ENCODE results near the gene ERC1. TPM values are rescaled to one million over a fixed set of nuclear protein-coding genes. Genes with fewer than 3 reads are reported as not detected.
"Not testable (repeated sequence)": the region's sequence is repeated elsewhere in the genome, so short reads cannot be mapped to it uniquely, and the experiment has no call there.

Gene ERC1
- total RNA-seq, 2 donors from 2014 or later = 18.9 to 72.9 TPM

GRCh38 chr12:1205512-1206060 lies 214.6 kb downstream of the ERC1 start:
- 51% methylated on average over 4 of the region's 4 CpGs for WGBS
- DNase-seq (ENCODE audit: low spot score) = no peak
- H3K27ac ChIP-seq = peak overlapping the region in 1 of 2 donors; percentile 73
- no peaks in the 10 kb centered on the region for H3K36me3 ChIP-seq
- peaks cover 4% of the 10 kb centered on the region for H3K4me1 ChIP-seq (replicated peaks)
- H3K27me3 ChIP-seq (replicated peaks; ENCODE audit: insufficient read depth) = no peaks in the 10 kb centered on the region
- H3K9me3 ChIP-seq = no peaks in the 10 kb centered on the region
- TF ChIP-seq CTCF (IDR thresholded peaks at IDR 0.05) = no peak
- TF ChIP-seq POLR2AphosphoS5 (IDR thresholded peaks at IDR 0.05) = no peak
- TF ChIP-seq POLR2A (IDR thresholded peaks at IDR 0.05) = no peak
- intact Hi-C loops (cut with DNase I) = no loop called here
- no peak overlapping the region for H3K4me3 ChIP-seq

DNA sequence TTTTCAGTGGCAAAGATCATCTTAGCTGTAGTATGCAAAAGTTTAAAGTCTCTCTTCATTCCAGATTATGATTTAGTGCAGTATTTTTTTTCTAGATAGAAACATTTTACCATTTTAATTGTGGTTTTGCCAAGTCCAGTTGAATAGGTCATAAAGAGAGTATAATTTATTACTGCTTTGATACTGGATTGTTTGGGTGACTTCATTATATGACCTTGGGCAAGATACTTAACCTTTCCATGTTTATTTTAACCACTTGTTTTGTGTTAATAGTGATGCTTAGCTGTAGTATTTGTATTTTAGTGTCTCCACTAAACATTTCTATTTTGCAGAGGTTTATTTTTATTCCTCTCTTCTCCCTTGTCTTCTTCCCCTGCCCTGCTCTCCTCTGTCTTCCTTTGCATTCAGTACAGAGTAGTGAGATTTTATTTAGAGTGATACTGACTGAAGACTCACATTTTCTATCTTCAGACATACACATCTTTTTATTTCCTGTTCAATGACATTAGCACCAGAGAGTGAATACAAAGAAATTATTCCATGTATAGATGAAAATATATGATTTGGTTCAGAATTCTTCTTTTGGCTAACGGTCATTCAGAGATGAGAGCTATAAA lies 215.2 kb downstream of the ERC1 start:
- Histone ChIP-seq H3K4me1 (replicated peaks) (peaks cover 4% of the 10 kb centered on the region), H3K9me3 (no peaks in the 10 kb centered on the region), H3K27ac (no peak overlapping the region), H3K27me3 (replicated peaks; ENCODE audit: insufficient read depth) (no peaks in the 10 kb centered on the region), H3K36me3 (no peaks in the 10 kb centered on the region), H3K4me3 (no peak overlapping the region)
- 81% methylated on average over 1 of the region's 1 CpG for WGBS
- DNase-seq (ENCODE audit: low spot score) = no peak
- intact Hi-C loops (cut with DNase I) = no loop called here
- TF ChIP-seq POLR2A (IDR thresholded peaks at IDR 0.05) (no peak), CTCF (IDR thresholded peaks at IDR 0.05) (no peak), POLR2AphosphoS5 (IDR thresholded peaks at IDR 0.05) (no peak)

- Histone ChIP-seq H3K4me1 (replicated peaks) (peaks cover 4% of the 10 kb centered on the region), H3K9me3 (no peaks in the 10 kb centered on the region), H3K27ac (no peak overlapping the region), H3K4me3 (no peak overlapping the region), H3K36me3 (no peaks in the 10 kb centered on the region), H3K27me3 (replicated peaks; ENCODE audit: insufficient read depth) (no peaks in the 10 kb centered on the region)
- no peak for DNase-seq (ENCODE audit: low spot score)
- intact Hi-C loops (cut with DNase I) = no loop called here
- TF ChIP-seq POLR2AphosphoS5 (IDR thresholded peaks at IDR 0.05) = no peak
- no peak for TF ChIP-seq POLR2A (IDR thresholded peaks at IDR 0.05)
- TF ChIP-seq CTCF (IDR thresholded peaks at IDR 0.05) = no peak
- 50% methylated on average over 4 of the region's 4 CpGs for whole genome bisulfite sequencing
Measured at GRCh38 chr12:1207276-1207675, 216.3 kb downstream of the ERC1 start.

GRCh38 chr12:1208719-1209118 lies 217.7 kb downstream of the ERC1 start:
- H3K36me3 ChIP-seq; intact Hi-C loops (cut with DNase I); H3K27me3 ChIP-seq (replicated peaks; ENCODE audit: insufficient read depth); H3K4me1 ChIP-seq (replicated peaks); H3K4me3 ChIP-seq; H3K27ac ChIP-seq; H3K9me3 ChIP-seq; DNase-seq (ENCODE audit: low spot score): not testable (repeated sequence)
- WGBS = 89% methylated on average over 5 of the region's 5 CpGs

- TF ChIP-seq POLR2AphosphoS5 (IDR thresholded peaks at IDR 0.05) = no peak
- no peak for TF ChIP-seq POLR2A (IDR thresholded peaks at IDR 0.05)
- TF ChIP-seq CTCF (IDR thresholded peaks at IDR 0.05) = no peak
- intact Hi-C loops (cut with DNase I) = no loop called here
- 90% methylated on average over 8 of the region's 8 CpGs for WGBS
- H3K4me1 ChIP-seq (replicated peaks) = peaks cover 2% of the 10 kb centered on the region
- no peak overlapping the region for H3K27ac ChIP-seq
- no peaks in the 10 kb centered on the region for H3K9me3 ChIP-seq
- H3K36me3 ChIP-seq = no peaks in the 10 kb centered on the region
- H3K4me3 ChIP-seq = no peak overlapping the region
- DNase-seq (ENCODE audit: low spot score) = no peak
- H3K27me3 ChIP-seq (replicated peaks; ENCODE audit: insufficient read depth) = no peaks in the 10 kb centered on the region
Measured at GRCh38 chr12:1212526-1212925, 221.5 kb downstream of the ERC1 start.
